DND-41 (cell line): Measurements from ENCODE around the gene AGO4.

ENCODE experiments used
- EZH2 ChIP-seq: IDR thresholded peaks from 3 replicates; pipeline ENCODE4 v1.6.1; 2012; ENCODE audit warnings: borderline replicate concordance, low read depth, mild to moderate bottlenecking, moderate library complexity, low read length, inconsistent platforms; ENCODE audit not compliant: severe bottlenecking
- TF ChIP-seq, protein P1 (sequence below): IDR thresholded peaks from 2 replicates; pipeline ENCODE4 v1.5.1; 2012; ENCODE audit warnings: borderline replicate concordance, low read length, moderate library complexity, mild to moderate bottlenecking; ENCODE audit not compliant: poor library complexity, severe bottlenecking; ENCODE audit errors: extremely low read depth

DNA sequence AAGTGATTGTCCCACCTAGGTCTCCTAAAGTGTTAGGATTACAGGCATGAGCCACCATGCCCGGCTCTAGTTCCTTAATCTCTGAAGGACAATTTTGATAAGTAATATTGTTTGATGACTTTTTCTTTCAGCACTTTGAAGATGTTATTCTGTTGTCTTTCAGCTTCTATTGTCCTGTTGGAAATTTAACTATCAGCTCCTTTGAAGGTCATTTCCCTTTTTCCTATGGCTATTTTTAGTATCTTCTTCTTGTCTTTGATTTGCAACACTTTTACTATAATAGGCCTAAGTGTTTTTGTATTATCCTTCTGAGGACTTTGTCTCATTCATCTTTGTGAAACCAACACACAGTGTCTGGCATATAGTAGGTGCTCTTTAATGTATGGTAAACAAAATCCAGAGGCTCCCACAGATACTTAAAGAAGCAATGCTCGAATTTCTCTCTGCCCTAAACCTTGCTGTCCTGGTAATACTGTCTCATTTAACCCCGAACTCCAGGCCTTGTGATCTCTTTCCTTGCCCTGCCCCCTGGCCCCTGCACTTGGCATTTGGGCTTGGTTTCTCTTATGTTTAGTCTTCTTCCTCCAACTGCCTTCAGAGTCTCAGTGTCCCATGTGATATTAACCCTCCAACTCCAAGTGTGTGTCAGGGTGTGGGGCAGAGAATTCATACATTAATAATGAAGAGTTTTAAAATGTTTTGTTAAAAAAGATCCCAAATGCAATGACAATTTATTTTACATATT, 56.2 kb downstream of the AGO4 start:
- TF ChIP-seq, protein P1, sequence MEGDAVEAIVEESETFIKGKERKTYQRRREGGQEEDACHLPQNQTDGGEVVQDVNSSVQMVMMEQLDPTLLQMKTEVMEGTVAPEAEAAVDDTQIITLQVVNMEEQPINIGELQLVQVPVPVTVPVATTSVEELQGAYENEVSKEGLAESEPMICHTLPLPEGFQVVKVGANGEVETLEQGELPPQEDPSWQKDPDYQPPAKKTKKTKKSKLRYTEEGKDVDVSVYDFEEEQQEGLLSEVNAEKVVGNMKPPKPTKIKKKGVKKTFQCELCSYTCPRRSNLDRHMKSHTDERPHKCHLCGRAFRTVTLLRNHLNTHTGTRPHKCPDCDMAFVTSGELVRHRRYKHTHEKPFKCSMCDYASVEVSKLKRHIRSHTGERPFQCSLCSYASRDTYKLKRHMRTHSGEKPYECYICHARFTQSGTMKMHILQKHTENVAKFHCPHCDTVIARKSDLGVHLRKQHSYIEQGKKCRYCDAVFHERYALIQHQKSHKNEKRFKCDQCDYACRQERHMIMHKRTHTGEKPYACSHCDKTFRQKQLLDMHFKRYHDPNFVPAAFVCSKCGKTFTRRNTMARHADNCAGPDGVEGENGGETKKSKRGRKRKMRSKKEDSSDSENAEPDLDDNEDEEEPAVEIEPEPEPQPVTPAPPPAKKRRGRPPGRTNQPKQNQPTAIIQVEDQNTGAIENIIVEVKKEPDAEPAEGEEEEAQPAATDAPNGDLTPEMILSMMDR = no peak
- TF ChIP-seq EZH2 = no peak
